ENCODE results near the gene ADAMTS13.

ADAMTS13 gene

DNA sequence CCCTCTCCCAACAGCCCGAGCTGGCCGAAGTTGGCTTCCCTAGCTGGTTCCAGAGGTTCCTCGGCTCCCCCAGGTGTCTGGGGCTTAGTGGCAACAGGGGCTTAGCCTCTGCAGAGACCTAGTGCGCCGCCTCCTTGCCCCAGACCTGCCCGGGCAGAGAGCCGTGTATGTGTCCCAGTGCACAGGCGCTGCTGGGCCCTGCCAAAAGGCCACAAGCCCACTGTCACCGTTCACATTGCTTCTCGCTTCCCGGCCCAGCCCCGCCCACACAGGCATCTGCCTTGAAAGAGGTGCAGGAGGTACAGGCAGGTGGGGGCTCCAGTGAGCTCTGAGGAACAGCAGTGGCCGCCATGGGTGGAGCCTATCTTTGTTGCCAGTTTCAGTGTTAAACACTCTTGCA lies 35.1 kb downstream of the ADAMTS13 start:
- DNase-seq: no peak

DNA sequence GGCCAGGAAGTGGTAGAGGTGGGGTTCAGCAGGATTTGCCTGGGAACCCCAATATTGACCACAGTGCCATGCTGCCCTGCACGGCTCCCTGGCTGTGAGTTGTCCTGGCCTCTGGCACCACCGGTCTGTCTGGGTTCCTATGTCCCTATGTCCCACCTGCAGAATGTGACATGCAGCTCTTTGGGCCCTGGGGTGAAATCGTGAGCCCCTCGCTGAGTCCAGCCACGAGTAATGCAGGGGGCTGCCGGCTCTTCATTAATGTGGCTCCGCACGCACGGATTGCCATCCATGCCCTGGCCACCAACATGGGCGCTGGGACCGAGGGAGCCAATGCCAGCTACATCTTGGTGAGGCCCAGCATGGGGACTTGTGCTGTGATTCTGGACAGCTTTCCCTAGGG lies 35.6 kb downstream of the ADAMTS13 start:
- no peak for DNase-seq

DNA sequence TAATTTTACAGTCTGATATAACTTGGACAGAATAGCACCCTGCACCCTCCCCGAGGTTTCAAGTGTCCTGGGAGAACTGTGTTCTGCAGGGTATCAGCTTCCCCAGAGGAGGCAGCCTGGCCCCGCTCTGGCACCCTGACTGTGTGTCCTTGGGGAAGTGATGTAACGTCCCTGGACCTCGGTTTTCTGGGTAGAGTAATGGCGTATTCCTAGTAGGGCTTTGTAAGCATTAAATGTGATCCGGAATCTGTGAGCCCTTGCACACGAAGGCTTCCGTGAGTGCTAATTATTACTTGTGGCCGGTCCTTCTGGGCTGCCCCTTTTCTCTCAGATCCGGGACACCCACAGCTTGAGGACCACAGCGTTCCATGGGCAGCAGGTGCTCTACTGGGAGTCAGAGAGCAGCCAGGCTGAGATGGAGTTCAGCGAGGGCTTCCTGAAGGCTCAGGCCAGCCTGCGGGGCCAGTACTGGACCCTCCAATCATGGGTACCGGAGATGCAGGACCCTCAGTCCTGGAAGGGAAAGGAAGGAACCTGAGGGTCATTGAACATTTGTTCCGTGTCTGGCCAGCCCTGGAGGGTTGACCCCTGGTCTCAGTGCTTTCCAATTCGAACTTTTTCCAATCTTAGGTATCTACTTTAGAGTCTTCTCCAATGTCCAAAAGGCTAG lies 36.6 kb downstream of the ADAMTS13 start:
- DNase-seq: no peak

DNA sequence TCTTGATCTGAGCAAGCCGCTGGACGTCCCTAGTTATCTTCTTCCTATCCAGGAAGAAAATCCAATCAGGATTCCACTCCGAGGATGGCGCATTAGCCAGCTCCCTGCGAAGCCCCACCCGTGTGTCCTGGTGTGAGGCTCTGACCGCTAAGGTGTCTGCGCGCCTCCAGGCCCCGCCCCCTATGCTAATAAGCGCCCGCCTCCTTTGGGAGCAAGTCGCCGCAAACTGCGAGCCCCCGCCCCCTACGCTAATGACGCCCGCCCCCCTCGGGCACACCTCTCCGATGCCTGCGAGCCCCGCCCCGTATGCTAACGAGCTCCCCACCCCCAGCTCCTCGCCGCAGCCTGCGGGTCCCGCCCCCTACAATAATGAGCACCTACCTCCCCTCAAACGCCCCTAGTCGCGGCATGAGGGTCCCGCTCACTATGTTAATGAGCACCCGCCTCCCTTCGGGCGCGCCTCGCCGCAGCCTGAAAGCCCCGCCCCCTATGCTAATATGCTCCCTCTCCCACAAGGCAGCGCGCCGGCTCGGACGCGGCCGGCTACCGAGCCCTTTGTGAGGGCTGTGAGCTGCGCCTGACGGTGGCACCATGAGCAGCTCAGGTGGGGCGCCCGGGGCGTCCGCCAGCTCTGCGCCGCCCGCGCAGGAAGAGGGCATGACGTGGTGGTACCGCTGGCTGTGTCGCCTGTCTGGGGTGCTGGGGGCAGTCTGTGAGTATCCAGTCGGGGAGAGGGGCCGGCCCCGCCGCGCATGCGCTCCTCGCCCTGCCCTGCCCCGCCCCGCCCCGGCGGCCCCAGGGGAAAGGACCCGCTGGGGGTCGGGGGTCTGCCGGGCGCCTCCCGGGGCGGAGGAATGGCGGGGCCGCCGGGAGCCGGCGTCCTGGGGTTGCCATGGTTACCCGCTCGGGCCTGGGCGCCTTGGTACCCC lies 37.6 kb downstream of the ADAMTS13 start, which contains the start of gene CACFD1:
Gene CACFD1, plus strand, starts transcription at position 503 of the 929 bp plus-strand sequence. Its CDS starts 89 bp downstream, at position 592.
- peak; percentile 97 for DNase-seq

DNA sequence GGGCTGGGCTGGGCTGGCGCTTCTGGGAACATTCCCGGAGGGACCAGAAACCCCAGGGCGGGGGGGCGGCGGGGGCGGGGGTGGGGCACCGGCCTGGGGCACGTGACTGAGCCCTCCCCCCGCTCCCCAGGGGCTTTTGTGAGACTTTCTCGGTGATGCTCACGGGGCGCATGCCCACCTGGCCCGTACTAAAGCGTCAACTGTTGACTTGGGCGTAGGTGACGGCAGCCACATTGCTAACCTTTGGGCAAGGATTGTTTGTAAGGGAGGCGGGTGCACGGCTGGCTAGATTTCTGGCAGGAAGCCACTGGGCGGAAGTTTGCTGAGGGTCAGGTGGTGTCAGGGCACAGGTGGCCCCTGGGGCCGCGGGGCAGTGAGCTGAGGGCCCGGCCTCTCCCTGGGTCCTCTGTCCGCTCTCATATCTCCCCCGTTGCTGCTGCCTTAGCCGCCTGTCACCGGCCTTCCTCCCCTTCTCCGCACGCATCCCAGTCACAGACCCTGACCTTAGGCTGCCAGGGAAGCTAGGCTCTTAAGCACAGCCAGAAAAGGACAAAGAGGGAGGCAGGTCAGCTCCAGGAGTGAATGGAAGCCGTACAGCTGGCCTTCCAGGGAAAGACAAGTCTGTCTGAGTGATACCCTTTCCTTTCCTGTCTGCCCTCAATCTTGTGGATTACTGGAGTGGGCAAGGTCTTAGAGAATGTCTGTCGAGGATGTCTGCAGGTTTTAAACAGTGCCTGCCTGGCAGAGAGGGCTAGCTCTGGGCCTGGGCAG lies 38.4 kb downstream of the ADAMTS13 start:
- peak; percentile 42 for DNase-seq

DNA sequence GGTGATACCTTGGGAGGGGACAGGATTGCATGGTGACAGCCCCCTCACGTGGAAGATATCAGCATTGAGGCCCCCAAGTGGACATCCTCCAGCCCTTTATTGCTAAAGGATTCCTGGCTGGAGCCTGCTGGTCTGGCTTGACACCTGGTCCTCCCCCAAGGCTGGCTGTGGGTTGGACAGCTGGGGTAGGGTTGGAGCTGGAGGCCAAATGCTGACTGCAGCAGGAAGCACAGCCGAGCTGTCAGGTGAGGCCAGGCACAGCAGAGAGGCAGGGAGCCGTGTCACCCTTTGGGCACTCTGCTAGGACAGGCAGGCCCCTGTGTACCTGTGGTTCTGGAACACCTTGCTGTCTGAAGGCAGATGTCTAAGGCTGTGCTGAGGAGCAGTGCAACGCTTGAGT lies 39.8 kb downstream of the ADAMTS13 start:
- DNase-seq: no peak

DNA sequence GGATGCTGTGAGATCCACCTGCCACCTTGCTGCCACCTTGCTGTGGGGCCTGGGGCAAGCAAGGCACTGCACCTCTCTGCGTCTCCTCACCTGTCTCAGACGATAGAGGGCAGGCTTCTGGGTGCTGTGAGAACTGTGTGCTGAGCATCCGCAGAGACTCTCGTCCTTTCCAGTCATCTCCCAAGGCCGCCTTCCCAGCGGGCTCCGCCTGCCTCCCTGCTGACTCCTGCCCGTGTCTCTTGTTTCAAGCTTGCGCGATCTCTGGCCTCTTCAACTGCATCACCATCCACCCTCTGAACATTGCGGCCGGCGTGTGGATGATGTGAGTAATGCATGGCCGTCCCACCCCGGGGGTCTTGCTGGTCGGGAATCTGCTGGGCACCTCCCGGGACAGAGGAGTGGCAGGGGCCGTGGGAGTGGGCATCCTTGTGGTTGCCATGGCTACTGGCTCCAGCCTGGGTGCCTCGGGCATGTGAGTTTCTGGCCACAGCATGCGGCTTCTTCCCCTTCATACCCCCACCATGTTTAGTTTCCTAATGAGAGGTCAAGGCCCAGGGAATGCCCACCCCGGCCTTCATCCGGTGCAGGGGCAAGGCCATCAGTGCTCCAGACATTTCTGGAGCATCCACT lies 41.2 kb downstream of the ADAMTS13 start:
- no peak for DNase-seq

DNA sequence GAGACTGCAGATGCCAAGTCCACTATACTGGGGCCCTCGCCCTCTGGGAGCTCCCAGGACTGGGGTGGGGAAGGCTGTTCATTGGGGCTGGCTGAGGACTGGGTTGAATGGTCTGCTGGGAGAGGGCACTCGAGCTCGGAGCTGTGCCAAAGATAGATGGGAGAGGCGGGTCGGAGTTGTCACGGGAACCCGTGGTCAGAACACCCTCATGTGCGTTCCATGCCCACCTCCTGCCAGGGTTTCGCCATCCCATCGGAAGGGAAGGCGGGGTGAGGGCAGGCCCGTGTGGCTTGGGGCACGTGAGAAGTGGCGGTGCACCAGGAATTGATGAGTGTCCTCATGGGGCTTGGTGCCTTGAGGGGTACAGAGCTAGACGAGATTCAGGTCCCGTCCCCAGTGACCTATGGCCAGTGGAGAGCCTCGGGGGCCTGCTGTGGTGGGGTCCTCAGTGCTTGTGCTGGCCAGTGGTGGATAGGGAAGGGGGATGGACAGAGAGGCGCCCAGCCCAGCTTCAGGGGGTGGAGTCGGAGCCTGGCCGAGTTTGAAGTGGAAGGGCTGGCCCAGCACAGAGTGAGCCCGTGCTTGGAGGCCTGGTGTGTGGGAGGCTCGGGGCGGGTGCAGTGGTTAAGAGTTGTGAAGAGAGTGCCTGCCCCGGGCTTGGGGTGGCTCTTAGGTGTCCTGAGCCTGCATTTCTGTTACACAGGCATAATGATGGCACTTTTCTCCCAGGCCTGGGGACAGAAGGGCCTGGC lies 41.9 kb downstream of the ADAMTS13 start:
- no peak for DNase-seq

DNA sequence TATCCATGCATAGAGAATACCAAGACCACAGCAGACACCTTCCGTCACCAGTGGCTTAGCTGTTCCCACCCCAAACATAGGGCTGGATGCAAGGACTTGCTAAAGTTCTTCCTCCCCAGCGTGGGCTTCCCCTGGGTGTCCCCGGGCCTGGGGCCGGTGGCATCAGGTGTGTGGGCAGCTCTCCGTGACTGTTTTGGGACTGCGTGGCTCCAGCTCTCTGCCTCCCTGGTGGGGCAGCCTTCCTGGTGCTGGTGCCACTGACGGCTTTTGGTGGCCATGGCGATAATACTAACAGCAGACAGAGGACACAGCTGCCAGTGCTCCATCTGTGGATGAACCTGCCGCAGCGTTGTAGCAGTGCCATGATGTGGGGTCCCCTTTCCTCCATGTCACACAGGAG lies 42.5 kb downstream of the ADAMTS13 start:
- DNase-seq: no peak

DNA sequence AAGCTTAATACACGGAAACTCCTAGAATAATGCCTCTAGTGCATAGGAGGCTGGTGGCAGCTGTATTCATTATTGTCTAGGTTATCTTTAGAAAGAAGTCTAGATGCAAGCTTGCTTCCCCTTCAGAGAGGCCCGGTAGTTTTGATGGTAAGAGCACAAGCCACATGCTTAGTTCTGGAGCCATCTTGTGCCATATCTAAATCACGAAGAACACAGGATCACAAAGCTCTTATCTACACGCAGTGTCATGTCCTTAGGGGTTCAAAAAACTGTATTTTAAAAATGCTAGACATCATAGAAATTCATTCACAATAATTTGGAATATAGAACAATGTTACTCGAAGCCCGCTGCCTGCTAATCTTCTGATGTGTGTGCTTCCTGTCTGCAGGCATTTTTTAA lies 43.8 kb downstream of the ADAMTS13 start:
- DNase-seq: no peak

DNA sequence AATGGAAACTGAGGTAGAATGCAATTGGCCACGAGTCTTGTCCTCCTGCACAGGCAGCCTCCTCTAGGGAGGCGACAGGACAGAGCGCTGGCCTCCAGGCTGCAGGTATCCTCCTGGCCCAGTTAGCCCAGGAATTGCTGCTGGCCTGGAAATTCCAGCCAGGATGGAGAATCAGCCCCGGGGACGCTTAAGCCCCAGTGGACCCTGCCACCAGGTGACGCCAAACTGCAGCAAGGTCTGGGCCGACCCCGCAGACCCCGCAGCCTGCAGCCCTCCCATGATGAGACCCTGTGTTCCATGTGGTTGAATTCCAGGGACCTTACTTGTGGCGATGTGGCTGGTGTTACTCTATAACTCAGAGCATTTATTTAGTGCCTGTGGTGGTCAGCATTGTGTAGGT lies 44.9 kb downstream of the ADAMTS13 start:
- no peak for DNase-seq

DNA sequence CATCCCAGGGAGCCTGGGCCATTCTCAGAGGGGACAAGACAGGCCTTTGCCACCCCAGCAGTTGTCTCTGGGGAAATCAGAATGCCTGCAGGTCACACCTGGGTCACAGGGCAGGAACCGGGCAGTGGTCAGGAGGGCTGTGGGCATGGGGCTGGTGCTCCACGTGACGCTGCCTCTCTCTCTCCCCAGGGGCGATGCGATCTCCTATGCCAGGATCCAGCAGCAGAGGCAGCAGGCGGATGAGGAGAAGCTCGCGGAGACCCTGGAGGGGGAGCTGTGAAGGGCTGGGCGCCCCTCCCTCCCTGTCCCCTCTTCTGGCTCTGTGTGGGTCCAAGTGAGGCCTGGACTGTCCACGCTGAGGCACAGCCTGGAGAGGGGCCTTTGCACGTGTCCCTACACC lies 46.2 kb downstream of the ADAMTS13 start:
- no peak for DNase-seq

DNA sequence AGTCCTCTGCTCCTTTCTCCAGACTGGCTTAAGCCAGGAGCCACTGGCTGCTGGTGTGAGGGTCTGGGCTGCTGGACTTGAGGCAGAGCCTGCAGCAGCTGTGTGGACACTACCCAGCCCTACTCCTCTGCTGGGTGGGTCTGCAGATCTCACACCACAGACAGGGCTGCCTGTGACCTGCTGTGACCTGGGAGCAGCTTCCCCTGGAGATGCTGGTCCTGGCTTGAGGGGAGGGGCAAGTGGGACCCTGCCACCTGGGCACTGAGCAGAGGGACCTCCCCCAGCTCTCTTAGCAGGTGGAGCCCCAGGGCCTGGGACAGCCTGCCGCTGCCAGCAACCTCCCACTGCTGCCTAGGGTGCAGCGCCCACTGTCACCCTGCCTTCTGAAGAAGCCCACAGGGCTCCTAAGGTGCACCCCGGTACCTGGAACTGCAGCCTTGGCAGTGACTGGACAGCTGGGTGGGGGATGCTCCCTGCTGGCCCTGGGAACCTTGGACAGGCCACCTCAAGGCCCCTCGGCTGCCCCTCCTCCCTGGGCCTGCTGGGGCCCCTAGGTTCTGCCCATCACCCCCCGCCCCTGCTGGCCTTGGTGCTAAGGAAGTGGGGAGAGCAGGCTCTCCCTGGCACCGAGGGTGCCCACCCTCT lies 46.7 kb downstream of the ADAMTS13 start:
- no peak for DNase-seq

DNA sequence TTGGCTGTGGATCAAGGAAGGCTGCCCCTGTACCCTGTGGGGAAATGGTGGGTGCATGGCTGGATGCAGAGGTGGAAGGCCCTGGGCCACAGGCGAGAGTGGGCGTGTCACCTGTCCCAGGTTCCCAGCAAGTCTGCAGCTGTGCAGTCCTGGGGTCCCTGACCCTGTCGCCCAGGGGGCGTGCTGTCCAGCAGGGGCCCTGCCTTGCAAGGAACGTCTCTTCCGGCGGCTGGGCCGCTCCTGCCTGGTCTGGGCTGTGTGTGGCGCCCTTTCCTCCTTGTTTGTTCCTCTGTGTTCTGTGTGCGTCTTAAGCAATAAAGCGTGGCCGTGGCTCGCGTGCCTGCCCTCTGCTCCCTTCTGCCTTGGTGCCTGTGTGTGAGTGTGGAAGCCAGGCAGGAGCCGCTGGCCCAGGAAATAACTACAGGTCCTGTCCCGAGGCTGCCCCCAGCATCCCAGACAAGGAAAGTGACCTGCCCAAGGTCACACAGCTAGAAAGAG lies 48.3 kb downstream of the ADAMTS13 start:
- no peak for DNase-seq

DNA sequence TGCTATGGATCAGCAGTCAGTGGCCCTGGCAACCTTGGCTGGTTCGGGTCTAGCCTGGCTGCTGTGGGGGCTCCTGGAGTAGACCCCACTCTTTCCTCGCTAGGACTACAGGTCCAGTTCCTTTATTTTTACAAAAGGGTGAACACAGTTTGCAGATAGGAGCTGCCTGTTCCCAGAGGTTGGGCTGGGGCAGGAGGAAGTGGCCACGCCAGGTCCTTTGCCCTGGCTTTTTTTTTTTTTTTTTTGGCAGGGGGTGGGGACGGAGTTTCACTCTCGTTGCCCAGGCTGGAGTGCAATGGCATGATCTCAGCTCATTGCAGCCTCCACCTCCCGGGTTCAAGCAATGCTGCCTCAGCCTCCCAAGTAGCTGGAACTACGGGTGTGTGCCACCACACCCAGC lies 48.8 kb downstream of the ADAMTS13 start:
- DNase-seq: no peak

DNA sequence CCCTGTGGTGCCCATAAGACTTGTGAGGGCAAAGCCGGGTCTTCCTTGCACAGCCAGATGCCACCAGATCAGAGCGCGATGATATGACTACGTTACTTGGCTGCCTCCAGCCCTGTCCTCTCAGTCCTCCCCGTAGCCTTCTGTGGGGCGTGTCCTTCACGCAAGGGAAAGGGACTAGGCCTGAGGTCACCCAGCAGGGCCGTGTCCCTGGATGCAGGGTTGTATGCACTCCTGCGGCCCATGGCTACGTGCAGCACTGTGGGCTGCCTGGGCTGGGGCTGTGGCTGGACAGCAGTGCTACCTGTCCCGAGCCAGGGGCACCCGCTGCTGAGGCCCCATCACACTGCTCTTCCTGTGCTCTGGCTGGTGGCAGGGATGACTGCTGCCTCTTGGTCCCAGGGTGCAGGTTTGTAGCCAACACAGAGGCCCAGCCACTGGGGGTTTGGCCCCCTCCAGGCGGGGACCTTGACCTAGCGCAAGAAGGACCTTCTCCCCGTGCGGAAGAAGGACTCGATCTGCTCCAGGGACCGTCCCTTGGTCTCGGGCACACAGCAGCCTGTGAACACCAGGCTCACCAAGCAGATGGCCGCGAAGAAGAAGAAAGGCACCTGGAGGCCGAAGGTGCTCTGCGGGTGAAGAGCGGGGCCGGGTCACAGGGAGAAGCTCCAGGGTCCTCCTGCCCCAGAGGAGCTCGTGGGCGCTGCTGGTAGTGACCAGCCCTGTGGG lies 49.5 kb downstream of the ADAMTS13 start:
- DNase-seq: no peak

DNA sequence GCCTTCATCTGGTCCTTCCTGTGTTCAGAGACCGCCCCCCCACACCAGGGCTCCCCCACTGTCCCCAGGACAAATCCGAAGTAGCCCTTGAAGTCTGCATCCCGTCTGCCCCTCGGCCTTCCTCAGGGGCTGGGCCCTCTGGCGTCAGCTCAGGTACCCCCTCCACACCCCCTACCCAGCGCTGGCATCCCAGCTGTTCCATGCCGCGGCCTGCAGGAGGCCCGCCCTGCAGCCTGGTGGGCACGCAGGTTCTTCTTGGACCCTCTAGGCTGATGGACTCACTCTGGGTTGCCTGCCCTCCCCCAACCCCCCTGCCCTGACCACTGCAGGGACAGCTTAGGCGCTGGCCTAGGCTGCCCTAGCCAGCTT lies 50.1 kb downstream of the ADAMTS13 start:
- no peak for DNase-seq

DNA sequence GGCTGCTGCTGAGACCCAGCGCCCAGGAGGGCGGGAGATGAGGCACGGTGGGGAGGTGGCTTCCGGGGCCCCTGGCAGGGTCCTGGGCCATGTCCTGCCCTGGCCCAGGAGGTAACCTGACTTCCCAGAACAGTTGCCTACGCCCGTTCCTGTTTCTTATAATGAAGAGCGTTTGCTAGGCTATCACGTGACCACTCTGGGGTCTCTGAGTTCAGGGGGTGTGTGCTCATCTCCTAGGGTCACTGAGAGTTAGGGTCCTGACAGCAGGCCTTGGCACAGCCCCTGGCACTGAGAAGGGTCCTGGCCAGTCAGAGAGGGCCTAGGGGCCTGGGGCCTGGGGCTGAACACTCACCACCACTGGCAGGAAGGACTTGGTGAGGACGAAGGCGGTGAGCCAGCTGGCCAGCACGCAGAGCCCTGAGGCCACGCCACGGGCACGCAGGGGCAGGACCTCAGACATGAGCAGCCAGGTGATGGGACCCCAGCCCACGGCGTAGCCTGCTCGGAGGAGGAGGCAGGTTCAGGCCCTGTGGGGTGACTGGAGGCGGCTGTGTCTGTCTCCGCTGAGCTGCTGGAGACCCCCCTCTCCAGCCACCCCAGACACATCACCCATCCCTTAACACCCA lies 50.7 kb downstream of the ADAMTS13 start:
- no peak for DNase-seq

DNA sequence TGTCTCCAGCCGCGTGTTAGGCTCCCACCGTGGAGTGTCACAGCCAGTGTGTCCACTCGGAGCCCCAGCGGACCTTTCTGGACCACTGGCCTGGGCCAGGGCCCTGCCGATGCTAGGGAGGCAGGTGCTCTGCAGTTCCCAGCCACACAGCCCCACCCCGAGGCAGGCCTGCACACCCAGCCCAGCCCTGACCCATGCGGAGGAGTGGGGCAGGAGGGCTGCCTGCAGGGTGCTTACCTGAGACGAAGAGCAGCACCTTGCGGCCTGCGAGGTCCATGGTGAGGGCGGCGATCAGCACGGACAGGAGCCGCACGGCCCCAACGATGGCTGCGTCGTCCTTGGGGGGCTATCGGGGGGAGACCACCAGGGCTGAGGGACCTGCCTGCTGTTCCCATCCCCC lies 51.6 kb downstream of the ADAMTS13 start:
- no peak for DNase-seq

DNA sequence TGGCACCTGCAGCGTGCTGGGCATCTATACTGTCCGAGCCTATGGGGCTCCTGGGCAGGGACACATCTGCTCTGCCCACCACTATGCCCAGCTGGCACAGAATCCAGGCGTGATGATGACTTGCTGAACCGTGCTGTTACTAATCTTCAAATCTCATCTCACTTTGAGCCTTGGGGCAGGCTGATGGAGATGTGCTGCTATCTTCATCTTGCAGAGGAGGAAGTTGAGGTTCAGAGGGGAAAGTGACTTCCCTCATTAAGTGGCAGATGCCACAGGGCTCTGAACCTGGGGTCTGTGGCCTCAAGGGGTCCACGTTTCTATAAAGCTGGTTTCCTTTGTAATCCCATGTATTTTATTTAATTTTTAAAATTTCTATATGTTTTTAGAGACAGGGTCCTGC lies 52.0 kb downstream of the ADAMTS13 start:
- no peak for DNase-seq
